ENCODE measurements around the gene SAMD15.

Gene SAMD15

DNA sequence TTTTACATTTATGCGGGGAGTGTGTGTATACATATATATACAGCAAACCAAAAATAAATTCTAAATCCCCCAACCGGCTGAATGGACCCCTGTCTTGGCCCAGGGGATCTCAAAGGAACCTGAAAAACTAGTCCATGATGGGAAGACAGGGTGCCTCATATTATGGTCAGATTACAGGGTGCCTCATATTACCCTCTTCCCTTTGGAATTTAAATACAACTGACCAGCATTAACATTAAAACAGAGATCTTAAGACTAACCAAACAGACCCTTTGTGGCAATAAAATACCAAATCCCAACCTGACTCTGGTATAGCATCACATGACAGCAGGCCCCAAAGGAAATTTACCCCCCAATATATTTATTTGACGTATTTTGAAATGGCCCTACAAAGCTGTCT lies 39.3 kb upstream of the SAMD15 start:
- Histone ChIP-seq H3K27me3 (ENCODE audit: insufficient read depth, low read length) (no peaks in the 10 kb centered on the region), H4K20me1 (ENCODE audit: insufficient read depth, low read length) (no peaks in the 10 kb centered on the region), H3K9me3 (ENCODE audit: low read length) (no peaks in the 10 kb centered on the region), H3K9ac (ENCODE audit: low read length) (no peak overlapping the region), H3K4me2 (ENCODE audit: low read length) (no peak overlapping the region), H3K36me3 (ENCODE audit: insufficient read depth, low read length) (peaks cover 64% of the 10 kb centered on the region), H3K9me2 (ENCODE audit: low read depth, low read length) (no peaks in the 10 kb centered on the region), H3K4me1 (ENCODE audit: insufficient read depth, low read length, severe bottlenecking) (no peaks in the 10 kb centered on the region), H3K79me2 (ENCODE audit: insufficient read depth, low read length) (no peaks in the 10 kb centered on the region), H3K4me3 (ENCODE audit: low read depth, low read length, poor library complexity, severe bottlenecking) (no peak overlapping the region), H3F3A (ENCODE audit: insufficient read depth, low read length) (no peaks in the 10 kb centered on the region), H2AFZ (ENCODE audit: low read length) (no peak overlapping the region), H3K27ac (ENCODE audit: low read depth, low read length, poor library complexity, severe bottlenecking) (no peak overlapping the region)
- no peak for TF ChIP-seq EZH2 (IDR thresholded peaks at IDR 0.05; ENCODE audit: borderline replicate concordance, low read length)
- TF ChIP-seq, protein P1, sequence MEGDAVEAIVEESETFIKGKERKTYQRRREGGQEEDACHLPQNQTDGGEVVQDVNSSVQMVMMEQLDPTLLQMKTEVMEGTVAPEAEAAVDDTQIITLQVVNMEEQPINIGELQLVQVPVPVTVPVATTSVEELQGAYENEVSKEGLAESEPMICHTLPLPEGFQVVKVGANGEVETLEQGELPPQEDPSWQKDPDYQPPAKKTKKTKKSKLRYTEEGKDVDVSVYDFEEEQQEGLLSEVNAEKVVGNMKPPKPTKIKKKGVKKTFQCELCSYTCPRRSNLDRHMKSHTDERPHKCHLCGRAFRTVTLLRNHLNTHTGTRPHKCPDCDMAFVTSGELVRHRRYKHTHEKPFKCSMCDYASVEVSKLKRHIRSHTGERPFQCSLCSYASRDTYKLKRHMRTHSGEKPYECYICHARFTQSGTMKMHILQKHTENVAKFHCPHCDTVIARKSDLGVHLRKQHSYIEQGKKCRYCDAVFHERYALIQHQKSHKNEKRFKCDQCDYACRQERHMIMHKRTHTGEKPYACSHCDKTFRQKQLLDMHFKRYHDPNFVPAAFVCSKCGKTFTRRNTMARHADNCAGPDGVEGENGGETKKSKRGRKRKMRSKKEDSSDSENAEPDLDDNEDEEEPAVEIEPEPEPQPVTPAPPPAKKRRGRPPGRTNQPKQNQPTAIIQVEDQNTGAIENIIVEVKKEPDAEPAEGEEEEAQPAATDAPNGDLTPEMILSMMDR (IDR thresholded peaks at IDR 0.05; ENCODE audit: low read length), result no peak

DNA sequence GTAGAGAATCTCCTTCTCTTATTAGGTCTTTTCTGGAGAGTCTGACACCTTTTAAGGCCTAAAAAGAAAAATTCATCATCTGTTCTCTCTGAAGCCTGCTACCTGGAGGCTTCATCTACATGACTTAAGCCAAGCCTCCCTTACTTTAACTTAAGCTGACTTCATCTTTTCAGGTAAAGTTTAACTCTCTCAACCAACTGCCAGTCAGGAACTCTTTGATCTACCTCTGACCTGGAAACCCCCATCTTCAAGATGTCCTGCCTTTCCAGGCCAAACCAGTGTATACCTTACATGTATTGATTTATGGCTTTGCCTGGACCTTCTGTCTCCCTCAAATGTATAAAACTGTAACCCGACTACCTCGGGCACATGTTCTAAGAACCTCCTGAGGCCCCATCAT lies 38.9 kb upstream of the SAMD15 start:
- peaks cover 68% of the 10 kb centered on the region for H3K36me3 ChIP-seq (ENCODE audit: insufficient read depth, low read length)
- no peaks in the 10 kb centered on the region for H3K27me3 ChIP-seq (ENCODE audit: insufficient read depth, low read length)
- H2AFZ ChIP-seq (ENCODE audit: low read length), result no peak overlapping the region
- no peak overlapping the region for H3K27ac ChIP-seq (ENCODE audit: low read depth, low read length, poor library complexity, severe bottlenecking)
- H4K20me1 ChIP-seq (ENCODE audit: insufficient read depth, low read length), result no peaks in the 10 kb centered on the region
- H3K79me2 ChIP-seq (ENCODE audit: insufficient read depth, low read length), result no peaks in the 10 kb centered on the region
- H3K9ac ChIP-seq (ENCODE audit: low read length), result no peak overlapping the region
- H3K9me3 ChIP-seq (ENCODE audit: low read length), result no peaks in the 10 kb centered on the region
- no peak overlapping the region for H3K4me3 ChIP-seq (ENCODE audit: low read depth, low read length, poor library complexity, severe bottlenecking)
- H3K4me1 ChIP-seq (ENCODE audit: insufficient read depth, low read length, severe bottlenecking), result no peaks in the 10 kb centered on the region
- H3K4me2 ChIP-seq (ENCODE audit: low read length), result no peak overlapping the region
- H3F3A ChIP-seq (ENCODE audit: insufficient read depth, low read length), result no peaks in the 10 kb centered on the region
- TF ChIP-seq, protein P1 (IDR thresholded peaks at IDR 0.05; ENCODE audit: low read length), result no peak
- TF ChIP-seq EZH2 (IDR thresholded peaks at IDR 0.05; ENCODE audit: borderline replicate concordance, low read length), result no peak
- no peaks in the 10 kb centered on the region for H3K9me2 ChIP-seq (ENCODE audit: low read depth, low read length)

DNA sequence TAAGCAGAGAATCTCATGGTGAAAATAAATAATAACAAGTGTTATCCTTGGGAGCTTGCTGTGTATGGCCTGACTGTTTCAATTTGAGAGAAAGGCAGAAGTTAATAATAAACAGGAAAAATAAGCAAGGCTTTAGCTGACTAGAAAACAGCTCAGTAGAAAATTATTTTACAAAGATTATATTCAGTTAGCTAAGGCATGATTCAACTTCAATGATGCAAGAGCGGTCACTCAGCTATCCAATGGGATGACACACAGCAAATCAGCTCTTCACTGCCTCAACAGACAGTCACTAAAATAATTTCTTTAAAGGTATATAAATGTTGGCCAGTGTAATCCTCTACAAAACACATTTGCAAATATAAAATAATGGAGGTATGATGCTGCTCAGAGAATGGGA lies 37.8 kb upstream of the SAMD15 start:
- Histone ChIP-seq H3F3A (ENCODE audit: insufficient read depth, low read length) (no peaks in the 10 kb centered on the region), H3K4me3 (ENCODE audit: low read depth, low read length, poor library complexity, severe bottlenecking) (no peak overlapping the region), H3K79me2 (ENCODE audit: insufficient read depth, low read length) (no peaks in the 10 kb centered on the region), H3K9me2 (ENCODE audit: low read depth, low read length) (no peaks in the 10 kb centered on the region), H3K9ac (ENCODE audit: low read length) (no peak overlapping the region), H3K36me3 (ENCODE audit: insufficient read depth, low read length) (peaks cover 77% of the 10 kb centered on the region), H2AFZ (ENCODE audit: low read length) (no peak overlapping the region), H4K20me1 (ENCODE audit: insufficient read depth, low read length) (no peaks in the 10 kb centered on the region), H3K9me3 (ENCODE audit: low read length) (no peaks in the 10 kb centered on the region), H3K27me3 (ENCODE audit: insufficient read depth, low read length) (no peaks in the 10 kb centered on the region), H3K4me1 (ENCODE audit: insufficient read depth, low read length, severe bottlenecking) (no peaks in the 10 kb centered on the region), H3K27ac (ENCODE audit: low read depth, low read length, poor library complexity, severe bottlenecking) (no peak overlapping the region), H3K4me2 (ENCODE audit: low read length) (no peak overlapping the region)
- TF ChIP-seq, protein P1 (IDR thresholded peaks at IDR 0.05; ENCODE audit: low read length), result no peak
- no peak for TF ChIP-seq EZH2 (IDR thresholded peaks at IDR 0.05; ENCODE audit: borderline replicate concordance, low read length)
